Medulla oblongata (tissue), 1 donor: ENCODE measurements around the gene COCH.
"Not testable (repeated sequence)": the region's sequence is repeated elsewhere in the genome, so short reads cannot be mapped to it uniquely, and the experiment has no call there.

Experiments used
- DNase-seq: peaks from one replicate; pipeline ENCODE4 v3.0.0-alpha.2; 2015; ENCODE audit errors: extremely low spot score

The COCH gene

DNA sequence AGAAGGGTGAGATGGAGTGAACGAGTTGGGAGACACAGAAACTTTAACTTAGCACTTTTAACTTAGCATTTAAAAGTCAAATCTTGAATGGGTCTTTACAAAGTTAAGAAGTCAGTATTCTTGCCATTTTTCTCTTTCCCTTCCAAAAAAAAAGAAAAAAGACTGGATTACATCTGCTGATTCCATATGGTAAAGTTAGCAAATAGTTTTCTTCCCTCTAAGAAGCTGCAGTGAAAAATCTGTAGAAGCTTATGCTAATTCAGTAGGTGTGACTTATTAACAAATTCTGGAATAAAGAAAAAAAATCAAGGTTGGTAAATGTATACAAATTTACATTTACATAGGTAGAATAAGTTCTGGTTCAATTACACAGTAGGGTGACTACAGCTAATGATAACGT is 50.9 kb downstream of the COCH start:
- DNase-seq, result no peak

DNA sequence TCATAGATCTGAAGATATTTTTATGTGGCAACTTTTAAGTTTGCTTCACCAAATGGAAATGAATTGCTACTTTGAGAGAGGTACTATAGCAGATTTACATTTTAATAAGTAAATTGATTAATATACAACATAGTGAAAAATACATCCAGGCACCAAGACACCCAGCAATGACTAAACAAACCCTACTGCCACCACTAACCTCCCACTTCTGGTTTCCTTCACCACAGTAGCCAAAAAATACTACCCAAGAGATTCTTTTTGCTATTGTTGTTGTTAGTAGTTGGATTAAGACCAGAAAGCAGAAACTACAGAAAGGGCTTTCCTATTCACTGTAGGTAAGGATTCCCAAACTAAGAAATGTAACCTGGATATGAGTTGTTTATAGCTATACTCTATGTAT is 54.1 kb downstream of the COCH start:
- no peak for DNase-seq

DNA sequence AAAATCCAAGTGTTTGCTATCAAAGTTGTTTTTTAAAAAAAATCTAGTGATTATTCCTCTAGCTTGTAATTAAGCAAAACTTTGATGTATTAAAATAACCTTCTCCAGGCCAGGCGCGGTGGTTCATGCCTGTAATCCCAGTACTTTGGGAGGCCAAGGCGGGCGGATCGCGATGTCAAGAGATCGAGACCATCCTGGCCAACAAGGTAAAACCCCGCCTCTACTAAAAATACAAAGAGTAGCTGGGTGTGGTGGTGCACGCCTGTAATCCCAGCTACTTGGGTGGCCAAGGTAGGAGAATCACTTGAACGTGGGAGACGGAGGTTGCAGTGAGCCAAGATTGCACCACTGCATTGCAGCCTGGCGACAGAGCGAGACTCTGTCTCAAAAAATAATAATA is 59.6 kb downstream of the COCH start:
- not testable (repeated sequence) for DNase-seq

DNA sequence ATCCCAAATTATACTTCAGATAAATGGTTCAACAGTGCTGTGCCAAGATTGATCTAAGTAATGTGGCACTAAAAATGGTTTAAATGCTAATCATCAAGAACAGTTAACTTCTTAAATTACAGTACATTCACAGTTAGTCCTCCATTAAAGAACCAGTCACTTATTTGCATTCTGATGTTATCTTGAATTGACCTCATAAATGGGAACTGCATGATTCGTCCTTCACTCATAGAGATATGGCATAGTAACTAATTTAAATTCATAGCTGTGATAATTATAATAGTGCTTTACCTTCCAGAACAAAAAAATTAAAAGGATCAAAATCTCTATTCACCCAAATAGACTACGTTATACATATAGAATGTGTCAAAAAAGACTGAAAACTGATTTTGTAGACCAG is 61.1 kb downstream of the COCH start:
- no peak for DNase-seq

DNA sequence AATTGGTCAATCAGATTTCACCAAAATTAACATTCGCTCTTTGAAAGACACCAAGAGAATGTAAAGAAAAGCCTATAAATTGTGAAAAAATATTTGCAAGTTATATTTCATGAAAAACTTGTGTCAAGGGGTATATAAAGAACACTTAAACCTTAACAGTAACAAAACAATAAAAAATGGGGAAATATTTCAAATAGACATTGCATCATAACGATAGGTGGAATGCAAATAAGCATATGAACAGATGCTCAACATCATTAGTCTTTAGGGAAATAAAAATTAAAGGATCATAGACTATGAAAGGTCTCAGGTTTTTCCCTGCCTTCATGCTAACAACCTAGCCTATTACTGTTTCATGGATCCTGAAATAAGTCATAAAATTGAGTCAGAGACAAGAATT is 64.3 kb downstream of the COCH start:
- no peak for DNase-seq
